Retinal pigment epithelial cell (primary cell): ENCODE measurements around the gene MYD88.

Experiments used
- DNase-seq: peaks from one replicate; pipeline ENCODE4 v3.0.0-alpha.2; 2010; ENCODE audit warnings: low read depth
- H3K4me3 ChIP-seq: 2 replicates; pipeline ENCODE4 v1.5.1; 2011; ENCODE audit warnings: mild to moderate bottlenecking, low read length, control low read depth, moderate library complexity
- TF ChIP-seq, protein P1 (sequence below): conservative IDR thresholded peaks from 2 replicates; pipeline ENCODE4 v1.5.1; 2011; ENCODE audit warnings: low read depth, low read length, control low read depth, inconsistent platforms

Gene MYD88

DNA sequence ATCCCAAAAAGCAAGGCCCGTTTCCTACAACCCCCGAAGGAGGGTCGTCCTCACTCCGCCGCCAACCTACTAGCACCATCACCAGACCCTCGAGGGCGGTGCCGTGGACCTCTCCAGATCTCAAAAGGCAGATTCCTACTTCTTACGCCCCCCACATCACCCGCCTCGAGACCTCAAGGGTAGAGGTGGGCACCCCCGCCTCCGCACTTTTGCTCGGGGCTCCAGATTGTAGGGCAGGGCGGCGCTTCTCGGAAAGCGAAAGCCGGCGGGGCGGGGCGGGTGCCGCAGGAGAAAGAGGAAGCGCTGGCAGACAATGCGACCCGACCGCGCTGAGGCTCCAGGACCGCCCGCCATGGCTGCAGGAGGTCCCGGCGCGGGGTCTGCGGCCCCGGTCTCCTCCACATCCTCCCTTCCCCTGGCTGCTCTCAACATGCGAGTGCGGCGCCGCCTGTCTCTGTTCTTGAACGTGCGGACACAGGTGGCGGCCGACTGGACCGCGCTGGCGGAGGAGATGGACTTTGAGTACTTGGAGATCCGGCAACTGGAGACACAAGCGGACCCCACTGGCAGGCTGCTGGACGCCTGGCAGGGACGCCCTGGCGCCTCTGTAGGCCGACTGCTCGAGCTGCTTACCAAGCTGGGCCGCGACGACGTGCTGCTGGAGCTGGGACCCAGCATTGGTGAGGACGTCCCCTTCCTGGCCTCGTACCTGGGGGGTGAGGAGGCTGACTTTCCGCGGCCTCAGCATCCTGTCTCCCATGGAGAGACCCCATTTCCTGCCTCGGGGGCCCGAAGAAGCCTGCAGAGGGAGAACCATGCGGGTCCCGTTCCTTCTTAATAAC, at the start of gene MYD88:
Gene MYD88, plus strand, starts transcription at position 313 of the 842 bp plus-strand sequence. Its CDS starts 40 bp downstream, at position 353.
- TF ChIP-seq, protein P1, sequence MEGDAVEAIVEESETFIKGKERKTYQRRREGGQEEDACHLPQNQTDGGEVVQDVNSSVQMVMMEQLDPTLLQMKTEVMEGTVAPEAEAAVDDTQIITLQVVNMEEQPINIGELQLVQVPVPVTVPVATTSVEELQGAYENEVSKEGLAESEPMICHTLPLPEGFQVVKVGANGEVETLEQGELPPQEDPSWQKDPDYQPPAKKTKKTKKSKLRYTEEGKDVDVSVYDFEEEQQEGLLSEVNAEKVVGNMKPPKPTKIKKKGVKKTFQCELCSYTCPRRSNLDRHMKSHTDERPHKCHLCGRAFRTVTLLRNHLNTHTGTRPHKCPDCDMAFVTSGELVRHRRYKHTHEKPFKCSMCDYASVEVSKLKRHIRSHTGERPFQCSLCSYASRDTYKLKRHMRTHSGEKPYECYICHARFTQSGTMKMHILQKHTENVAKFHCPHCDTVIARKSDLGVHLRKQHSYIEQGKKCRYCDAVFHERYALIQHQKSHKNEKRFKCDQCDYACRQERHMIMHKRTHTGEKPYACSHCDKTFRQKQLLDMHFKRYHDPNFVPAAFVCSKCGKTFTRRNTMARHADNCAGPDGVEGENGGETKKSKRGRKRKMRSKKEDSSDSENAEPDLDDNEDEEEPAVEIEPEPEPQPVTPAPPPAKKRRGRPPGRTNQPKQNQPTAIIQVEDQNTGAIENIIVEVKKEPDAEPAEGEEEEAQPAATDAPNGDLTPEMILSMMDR = no peak
- H3K4me3 ChIP-seq = peak within 1 kb of the TSS; percentile 69
- DNase-seq = no peak

GRCh38 chr3:38089163-38089562, 49.3 kb upstream of the MYD88 start:
- H3K4me3 ChIP-seq = no peak overlapping the region
- no peak for DNase-seq
- TF ChIP-seq, protein P1 = no peak

DNA sequence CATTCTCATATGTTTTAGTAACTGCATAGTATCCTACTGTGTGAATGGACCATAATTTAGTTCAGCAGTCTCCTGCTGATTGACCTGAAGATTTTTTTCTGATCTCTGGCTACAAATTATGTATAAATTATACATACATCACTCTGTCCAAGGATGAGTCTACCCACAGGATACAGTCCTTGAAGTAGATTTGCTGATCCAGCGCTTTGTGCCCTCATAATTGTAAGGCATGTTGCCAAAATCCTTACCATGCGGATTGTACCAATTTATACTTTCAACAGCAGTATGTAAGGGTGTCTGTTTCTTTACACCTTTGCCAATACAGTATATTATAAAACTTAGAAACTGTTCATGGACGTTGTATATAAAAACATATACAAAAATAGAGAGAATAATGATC, 48.0 kb upstream of the MYD88 start:
- TF ChIP-seq, protein P1 = no peak
- H3K4me3 ChIP-seq = no peak overlapping the region

DNA sequence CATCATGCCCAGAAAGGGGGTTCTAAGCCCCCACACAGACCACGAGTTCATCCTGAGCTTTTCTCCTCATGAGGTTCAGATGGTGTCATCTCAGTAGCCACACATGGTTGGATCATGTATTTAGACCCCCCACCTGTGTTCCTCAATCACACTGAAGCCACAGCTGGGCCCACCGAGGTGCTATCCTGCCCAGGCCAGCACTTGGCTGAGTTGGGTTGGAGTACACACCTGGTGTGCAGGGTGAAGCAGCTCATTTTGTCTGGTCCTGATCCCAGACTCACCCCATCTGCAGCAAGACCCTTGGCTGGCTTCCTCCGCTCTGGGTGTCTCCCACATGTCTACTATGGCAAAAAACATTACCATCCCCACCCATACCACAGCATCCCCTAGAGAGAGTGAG, 43.5 kb upstream of the MYD88 start:
- no peak for DNase-seq
- TF ChIP-seq, protein P1 = no peak

More for the DNA sequence above, 48.0 kb upstream of the MYD88 start:
- no peak for DNase-seq

DNA sequence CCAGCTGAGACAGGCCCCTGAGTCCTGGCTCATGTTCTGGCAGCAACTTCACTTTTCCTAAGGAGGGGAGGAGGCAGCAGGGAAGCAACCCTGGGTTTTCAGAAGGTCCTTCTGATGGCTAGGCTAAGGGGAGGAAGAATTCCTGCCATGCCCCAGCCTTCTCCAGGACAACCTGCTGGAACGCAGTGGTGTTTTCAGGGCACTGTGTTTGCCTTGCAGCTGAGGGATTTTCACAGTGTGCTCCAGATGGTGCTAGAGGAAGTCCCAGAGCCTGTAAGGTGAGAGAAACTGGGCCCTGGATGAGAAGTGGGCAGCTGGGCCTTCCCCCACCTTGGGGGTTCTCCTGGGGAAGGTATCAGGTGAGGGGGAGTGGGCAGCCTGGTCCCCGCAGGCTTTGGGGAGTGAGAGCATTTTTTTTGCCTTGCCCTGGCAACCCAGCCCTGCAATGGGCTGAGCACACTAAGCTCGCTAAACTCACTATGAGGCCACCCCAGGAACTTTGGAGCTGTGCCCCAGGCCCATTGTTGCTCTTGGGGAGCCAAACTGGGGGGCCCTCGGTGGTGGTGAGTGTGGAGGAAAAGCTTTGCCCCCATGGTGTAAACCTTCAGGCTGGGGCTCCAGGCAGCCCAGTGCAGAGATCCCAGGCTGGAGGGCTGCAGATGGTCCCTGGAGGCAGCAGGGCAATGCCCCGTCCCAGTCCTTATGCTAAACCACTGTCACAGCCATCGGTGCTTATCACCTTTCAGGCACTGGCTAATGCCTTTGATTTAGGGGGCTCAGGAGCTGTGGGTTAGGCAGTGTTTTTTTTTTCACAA, 42.6 kb upstream of the MYD88 start:
- TF ChIP-seq, protein P1 = no peak
- DNase-seq = no peak
- H3K4me3 ChIP-seq = no peak overlapping the region

More for the DNA sequence above, 43.5 kb upstream of the MYD88 start:
- H3K4me3 ChIP-seq = no peak overlapping the region

GRCh38 chr3:38097446-38098375, 40.8 kb upstream of the MYD88 start:
- TF ChIP-seq, protein P1 = no peak
- no peak overlapping the region for H3K4me3 ChIP-seq
- DNase-seq = no peak
